ENCODE data around the gene LRRC45.

The LRRC45 gene

DNA sequence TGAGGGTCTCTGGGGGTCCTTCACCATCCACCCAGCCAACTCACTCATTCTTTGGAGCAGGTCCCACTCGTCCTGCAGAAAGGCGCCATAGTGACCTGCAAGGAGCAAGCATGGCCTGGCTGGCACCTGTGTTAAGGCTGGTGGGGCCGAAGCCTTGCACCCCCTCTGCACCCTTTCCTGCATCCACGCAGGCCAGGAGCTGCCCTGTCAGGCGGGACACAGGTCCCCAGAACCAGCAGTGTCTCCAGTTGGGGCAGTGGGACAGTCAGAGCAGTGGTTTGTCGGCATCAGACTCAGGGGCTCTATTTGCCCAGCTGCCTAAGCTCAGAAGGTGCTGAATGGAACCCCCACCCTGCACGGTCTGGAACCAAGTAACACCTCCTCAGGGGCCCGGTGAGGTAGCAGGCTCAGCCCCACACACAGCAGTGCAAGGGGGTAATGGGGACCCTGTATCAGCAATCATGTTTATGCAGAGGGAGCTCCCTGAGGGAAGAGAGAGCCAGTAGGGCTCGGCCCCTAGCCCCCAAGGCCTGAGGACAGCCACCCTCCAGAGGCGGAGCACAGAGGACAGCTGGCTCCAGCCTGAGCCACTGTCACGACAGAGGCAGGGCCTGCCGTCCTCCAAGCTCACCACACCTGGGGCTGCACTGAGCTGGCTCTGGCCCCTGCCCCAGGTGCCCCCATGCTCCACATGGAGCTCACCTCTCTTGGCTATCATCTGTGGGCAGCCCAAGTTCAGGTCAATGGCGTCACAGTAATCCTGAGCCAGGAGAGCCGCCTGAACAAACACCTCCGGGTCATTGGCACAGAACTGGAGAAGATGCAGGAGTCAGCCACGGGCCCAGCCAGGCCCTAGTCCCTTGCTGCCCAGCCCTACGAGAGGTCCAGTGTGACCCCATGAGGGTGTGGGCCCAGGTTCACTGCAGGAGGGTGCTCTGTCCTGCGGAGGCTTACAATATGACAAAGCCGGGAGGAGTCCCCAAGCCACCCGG, 40.6 kb downstream of the LRRC45 start:
- H3K36me3 Mint-ChIP-seq, result no peaks in the 10 kb centered on the region
- peaks cover 9% of the 10 kb centered on the region for H3K4me1 Mint-ChIP-seq
- H3K27ac Mint-ChIP-seq, result peak overlapping the region; percentile 51
- H3K4me3 Mint-ChIP-seq, result peak overlapping the region; percentile 74
- H3K27me3 Mint-ChIP-seq, result no peaks in the 10 kb centered on the region
- H3K9me3 Mint-ChIP-seq, result no peaks in the 10 kb centered on the region

DNA sequence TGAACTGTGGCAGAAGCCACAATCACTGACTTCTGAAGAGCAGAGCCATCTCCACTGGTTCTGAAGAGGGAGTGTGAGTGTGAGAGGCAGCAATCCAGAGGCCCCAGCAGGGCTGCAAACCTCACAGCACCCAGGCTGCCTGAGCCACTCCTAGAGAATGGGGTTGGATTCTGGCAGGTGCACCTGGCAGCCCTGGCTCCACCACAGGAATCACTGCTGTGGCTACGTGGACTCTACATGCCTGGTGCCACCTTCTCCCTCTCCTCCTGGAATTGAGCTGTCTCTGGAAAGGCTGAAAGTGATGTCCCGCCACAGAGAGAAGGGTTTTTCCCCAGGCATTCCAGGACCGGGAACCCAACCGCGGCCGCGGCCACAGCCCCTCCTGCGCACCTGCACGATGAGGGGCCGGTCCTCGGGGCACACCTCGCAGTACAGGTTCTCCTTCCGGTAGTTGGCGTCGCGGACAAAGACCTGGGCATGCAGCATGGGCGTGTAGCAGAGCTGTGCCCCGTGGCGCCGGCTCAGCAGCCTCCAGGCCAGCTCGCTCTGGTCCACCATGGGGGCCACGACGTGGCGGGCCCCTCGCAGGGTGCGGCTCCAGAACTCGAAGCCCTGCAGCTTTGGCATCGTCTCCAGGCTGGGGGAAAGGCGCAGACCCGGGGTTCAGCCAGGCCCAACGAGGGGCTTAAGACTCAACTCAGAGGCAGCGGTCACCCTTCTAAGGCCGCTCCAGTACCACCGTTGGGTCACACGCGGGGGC, 41.5 kb downstream of the LRRC45 start:
- H3K27ac Mint-ChIP-seq, result peak overlapping the region; percentile 51
- no peaks in the 10 kb centered on the region for H3K36me3 Mint-ChIP-seq
- H3K9me3 Mint-ChIP-seq, result no peaks in the 10 kb centered on the region
- H3K4me3 Mint-ChIP-seq, result peak overlapping the region; percentile 74
- no peaks in the 10 kb centered on the region for H3K27me3 Mint-ChIP-seq
- H3K4me1 Mint-ChIP-seq, result peaks cover 9% of the 10 kb centered on the region

DNA sequence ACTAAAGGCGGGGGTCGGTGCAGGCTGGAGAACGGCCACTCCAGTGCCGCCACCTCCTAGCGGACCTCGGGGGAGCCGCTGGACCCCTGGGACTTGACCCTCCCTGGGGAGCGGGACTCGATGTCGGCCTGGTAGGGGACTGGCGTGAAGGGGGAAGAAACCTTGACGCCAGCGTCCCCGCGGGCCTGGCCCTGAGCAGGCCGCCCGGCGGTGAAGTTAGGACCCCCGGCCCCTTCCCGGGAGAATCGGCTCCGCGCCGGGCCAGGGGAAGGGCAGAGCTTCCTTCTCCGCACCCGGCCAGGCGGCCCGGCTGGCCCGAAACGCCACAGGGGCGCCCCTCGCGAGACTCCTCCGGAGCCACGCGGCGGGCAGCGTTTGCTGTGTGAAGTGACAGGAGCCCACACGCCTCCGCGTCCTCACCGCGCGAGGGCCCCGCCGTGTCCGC, 42.1 kb downstream of the LRRC45 start:
- peak overlapping the region; percentile 74 for H3K4me3 Mint-ChIP-seq
- H3K36me3 Mint-ChIP-seq, result no peaks in the 10 kb centered on the region
- peaks cover 7% of the 10 kb centered on the region for H3K4me1 Mint-ChIP-seq
- no peak overlapping the region for H3K27ac Mint-ChIP-seq
- H3K9me3 Mint-ChIP-seq, result no peaks in the 10 kb centered on the region
- no peaks in the 10 kb centered on the region for H3K27me3 Mint-ChIP-seq

DNA sequence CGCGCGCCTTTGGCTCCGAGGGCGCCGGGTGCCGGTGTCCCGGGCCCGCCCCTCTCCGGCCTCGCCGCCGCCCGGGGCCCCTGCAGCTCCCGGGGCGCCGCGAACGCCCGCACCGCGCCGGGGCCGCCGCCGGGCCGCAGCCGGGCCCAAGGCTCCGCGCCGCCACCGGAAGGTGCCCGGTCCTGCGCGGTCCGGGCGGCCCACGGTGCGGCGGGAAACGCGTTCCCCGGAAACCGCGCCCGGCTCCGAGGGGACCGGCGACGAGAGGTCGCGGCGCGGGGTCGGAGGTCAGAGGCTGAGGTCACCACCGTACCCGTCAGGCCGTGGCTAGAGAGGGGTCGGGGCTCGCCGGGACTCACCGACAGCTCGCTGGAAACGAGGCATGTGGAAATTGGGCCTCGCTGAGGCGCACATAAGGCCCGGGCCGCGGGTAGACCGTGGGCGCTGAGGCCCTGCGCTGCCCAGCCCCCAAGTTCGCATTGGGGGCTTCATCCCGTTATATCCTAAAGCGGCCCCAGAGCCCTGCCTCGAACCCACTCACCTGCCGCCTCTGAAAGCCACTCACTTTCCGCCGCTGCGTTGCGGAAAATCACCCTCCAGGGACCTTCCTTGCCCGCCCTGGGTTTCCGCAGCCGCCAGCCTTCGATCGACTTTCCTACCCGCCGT, 42.7 kb downstream of the LRRC45 start, which contains the start of gene DUS1L:
DUS1L (minus strand) TSS at position 167 of the 666 bp plus-strand sequence. CDS start 745 bp downstream, outside the sequence.
- H3K27me3 Mint-ChIP-seq, result no peaks in the 10 kb centered on the region
- H3K9me3 Mint-ChIP-seq, result no peaks in the 10 kb centered on the region
- H3K27ac Mint-ChIP-seq, result peak within 1 kb of the TSS; percentile 86
- peak within 1 kb of the TSS; percentile 83 for H3K4me3 Mint-ChIP-seq
- H3K36me3 Mint-ChIP-seq, result no peaks in the 10 kb centered on the region
- peaks cover 5% of the 10 kb centered on the region for H3K4me1 Mint-ChIP-seq

DNA sequence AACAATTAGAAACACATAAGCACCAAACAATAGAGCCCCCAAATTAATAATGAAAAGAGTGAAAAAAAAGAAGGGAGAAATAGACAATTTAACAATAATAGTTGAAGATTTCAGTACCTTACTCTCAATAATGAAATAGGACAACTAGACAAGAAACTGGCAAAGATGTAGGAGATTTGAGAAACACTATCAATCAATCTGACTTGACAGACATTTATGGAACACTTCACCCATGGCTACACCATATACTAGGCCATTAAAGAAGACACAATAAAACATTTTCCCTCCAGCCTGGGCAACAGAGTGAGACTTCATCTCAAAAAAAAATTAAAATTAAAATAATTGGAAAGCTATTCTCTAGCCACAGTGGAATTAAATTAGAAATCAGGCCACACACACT, 47.5 kb downstream of the LRRC45 start:
- Mint-ChIP-seq H3K27me3 (no peaks in the 10 kb centered on the region), H3K9me3 (no peaks in the 10 kb centered on the region), H3K4me1 (peaks cover 5% of the 10 kb centered on the region), H3K36me3 (no peaks in the 10 kb centered on the region), H3K4me3 (no peak overlapping the region), H3K27ac (no peak overlapping the region)

DNA sequence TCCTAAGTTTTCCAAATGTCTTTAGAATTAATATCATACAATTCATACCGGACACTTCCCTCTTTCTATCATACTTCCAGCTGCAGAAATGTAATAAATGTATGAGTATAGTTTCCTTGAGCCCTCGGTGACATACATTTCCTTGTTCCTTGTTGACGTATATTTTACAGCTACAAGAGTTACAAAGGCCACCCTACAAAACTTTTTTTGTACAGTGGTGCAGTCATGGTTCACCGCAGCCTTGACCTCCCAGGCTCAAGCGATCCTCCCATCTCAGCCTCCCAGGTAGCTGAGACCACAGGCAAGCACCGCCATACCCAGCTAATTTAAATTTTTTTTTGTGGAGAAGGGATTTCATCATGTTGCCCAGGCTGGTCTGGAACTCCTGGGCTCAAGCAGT, 49.7 kb downstream of the LRRC45 start:
- H3K36me3 Mint-ChIP-seq, result no peaks in the 10 kb centered on the region
- H3K4me1 Mint-ChIP-seq, result no peaks in the 10 kb centered on the region
- no peak overlapping the region for H3K4me3 Mint-ChIP-seq
- H3K27ac Mint-ChIP-seq, result no peak overlapping the region
- no peaks in the 10 kb centered on the region for H3K9me3 Mint-ChIP-seq
- H3K27me3 Mint-ChIP-seq, result no peaks in the 10 kb centered on the region

DNA sequence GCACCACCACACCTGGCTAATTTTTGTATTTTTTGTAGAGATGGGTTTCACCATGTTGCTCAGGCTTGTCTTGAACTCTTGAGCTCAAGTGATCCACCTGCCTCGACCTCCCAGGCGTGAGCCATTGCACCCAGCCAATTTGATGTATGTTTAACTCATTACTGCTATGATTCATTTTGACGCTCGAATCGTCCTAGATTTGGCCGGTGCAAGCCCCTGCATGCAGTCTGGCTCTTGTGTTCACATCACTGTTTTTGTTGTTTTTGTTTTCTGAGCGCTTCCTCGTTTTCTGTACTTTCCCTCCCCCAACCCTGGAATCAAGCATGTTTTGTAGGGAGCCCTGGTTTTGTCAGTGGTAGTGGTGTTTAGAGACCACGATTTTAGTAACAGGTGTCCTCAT, 50.3 kb downstream of the LRRC45 start:
- no peaks in the 10 kb centered on the region for H3K36me3 Mint-ChIP-seq
- H3K27me3 Mint-ChIP-seq, result no peaks in the 10 kb centered on the region
- no peaks in the 10 kb centered on the region for H3K4me1 Mint-ChIP-seq
- H3K9me3 Mint-ChIP-seq, result no peaks in the 10 kb centered on the region
- peak overlapping the region; percentile 43 for H3K27ac Mint-ChIP-seq
- no peak overlapping the region for H3K4me3 Mint-ChIP-seq

DNA sequence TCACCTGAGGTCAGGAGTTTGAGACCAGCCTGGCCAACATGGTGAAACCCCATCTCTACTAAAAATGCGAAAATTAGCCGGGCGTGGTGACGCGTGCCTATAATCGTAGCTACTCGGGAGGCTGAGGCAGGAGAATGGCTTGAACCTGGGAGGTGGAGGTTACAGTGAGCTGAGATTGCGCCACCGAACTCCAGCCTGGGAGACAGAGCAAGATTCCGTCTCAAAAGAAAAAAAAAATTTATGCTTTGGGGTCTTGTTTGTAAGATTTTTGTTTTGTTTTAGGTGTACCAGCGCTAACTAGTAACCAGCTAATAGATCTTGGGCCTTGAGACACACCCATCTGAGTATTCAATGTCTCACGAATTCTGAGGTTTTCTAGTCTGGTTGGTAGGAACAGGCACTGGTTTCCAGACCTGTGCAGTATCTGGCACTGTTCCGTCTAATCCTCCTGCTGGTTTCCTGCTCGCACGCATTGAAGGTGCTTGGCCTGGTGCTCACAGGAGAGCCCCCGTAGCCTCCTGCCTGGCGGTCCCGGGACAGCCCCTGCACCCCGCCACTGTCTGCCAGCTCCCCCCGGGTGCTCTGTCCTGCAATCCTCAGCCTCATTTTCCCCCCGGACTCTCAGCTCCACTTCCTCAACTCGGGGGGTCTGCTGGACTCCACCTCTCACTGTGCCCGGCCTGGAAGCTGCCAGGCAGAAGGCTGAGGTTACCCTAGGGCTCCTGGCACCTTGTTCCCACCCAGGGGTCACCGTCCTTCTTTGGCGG, 53.1 kb downstream of the LRRC45 start:
- Mint-ChIP-seq H3K27ac (peak overlapping the region; percentile 23), H3K27me3 (no peaks in the 10 kb centered on the region), H3K4me3 (no peak overlapping the region), H3K9me3 (no peaks in the 10 kb centered on the region), H3K36me3 (no peaks in the 10 kb centered on the region), H3K4me1 (no peaks in the 10 kb centered on the region)

DNA sequence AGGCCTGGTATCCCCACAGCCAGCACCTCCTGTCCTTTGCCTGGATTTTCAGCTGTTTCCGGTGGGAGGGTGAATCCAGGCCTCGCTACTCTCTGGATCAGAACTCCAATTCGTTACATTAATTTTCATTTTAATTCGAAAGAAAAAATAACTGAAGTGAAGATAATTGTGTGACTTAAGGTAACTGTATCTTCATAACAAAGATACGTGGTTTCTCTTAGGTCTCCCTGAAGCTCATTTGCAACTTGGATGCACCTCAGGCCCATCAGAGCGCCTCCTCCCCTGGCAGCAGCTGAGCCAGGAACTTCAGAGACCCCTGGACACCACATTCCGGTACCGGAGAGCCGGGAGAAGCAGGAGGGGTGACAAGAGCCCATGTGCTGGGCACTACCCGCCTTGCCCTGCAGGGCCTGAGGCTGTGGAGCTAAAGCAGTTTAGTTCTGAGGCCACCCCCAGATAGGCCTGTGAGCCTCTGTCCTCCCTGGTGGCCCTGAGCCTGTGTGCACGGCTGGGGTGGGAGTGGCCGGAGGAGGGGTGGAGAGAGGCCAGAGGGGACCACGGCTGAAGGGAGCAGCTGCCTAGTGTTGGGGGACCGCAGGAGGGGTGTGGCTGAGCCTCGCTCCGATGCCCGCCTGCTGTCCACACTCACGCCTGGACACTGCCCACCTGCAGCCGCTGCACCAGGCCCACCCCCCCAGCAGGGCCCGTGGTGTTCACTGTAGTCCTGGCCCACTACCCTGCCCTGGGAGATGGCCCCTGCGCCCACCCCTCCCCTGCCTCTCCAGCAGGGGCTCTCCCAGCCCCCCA, 53.9 kb downstream of the LRRC45 start:
- Mint-ChIP-seq H3K27ac (peak overlapping the region; percentile 23), H3K36me3 (no peaks in the 10 kb centered on the region), H3K4me1 (no peaks in the 10 kb centered on the region), H3K9me3 (no peaks in the 10 kb centered on the region), H3K4me3 (no peak overlapping the region), H3K27me3 (no peaks in the 10 kb centered on the region)

DNA sequence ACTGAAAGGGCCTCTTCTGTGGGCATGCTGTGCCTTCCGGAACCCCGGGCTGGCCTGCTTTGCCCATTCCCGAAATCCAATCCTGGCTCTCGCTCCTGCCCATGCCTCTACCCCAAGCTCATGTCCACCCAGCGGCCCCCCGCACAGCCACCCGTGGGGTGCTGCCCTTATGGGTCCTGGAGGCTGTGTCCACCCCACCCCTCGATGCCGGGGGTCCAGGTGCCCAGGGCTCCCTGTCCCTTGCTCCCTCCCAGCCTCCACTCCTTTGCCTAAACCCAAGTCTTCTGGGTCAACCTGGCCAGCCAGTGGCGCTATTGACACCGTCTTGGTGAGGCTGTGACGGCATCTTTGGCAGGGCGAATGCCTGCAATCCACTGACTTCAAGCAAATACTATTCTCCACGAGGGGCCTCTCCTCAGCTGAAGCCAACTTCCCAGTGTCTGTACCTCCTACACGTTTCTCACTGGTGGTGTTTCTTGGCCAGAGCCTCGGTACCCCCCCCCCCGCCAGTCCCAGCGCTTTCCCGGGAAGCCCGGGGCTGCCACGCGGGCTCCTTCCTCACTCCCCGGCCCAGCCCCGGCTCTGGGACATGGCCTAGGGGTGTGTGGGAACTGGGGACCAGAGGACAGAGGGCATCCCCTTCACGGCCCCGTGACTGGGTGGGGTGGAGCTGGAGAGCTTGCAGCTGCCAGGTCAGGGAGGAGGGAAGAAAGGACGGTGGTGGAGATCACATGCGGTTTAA, 54.7 kb downstream of the LRRC45 start:
- H3K9me3 Mint-ChIP-seq, result no peaks in the 10 kb centered on the region
- H3K4me1 Mint-ChIP-seq, result no peaks in the 10 kb centered on the region
- H3K27me3 Mint-ChIP-seq, result no peaks in the 10 kb centered on the region
- no peak overlapping the region for H3K4me3 Mint-ChIP-seq
- no peak overlapping the region for H3K27ac Mint-ChIP-seq
- no peaks in the 10 kb centered on the region for H3K36me3 Mint-ChIP-seq

DNA sequence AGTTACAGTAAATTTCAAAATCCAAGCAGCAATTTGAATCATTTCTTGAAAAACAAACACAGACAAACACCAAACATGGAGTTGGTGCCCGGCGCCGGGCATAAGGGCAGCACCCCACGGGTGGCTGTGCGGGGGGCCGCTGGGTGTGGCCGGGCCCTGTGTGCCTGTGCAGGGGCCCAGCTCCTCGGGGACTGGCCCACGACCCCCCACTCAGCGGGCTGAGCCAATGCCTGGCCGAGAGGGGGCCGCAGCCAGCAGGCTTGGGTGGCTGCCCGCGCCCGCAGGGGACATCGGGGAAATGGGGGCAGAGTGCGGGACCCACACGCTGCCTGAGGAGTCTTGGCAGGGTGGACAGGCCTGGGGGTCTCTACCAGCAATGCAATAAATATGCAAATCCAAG, 55.3 kb downstream of the LRRC45 start:
- no peaks in the 10 kb centered on the region for H3K36me3 Mint-ChIP-seq
- no peaks in the 10 kb centered on the region for H3K27me3 Mint-ChIP-seq
- H3K4me1 Mint-ChIP-seq, result no peaks in the 10 kb centered on the region
- H3K4me3 Mint-ChIP-seq, result no peak overlapping the region
- H3K9me3 Mint-ChIP-seq, result no peaks in the 10 kb centered on the region
- no peak overlapping the region for H3K27ac Mint-ChIP-seq

DNA sequence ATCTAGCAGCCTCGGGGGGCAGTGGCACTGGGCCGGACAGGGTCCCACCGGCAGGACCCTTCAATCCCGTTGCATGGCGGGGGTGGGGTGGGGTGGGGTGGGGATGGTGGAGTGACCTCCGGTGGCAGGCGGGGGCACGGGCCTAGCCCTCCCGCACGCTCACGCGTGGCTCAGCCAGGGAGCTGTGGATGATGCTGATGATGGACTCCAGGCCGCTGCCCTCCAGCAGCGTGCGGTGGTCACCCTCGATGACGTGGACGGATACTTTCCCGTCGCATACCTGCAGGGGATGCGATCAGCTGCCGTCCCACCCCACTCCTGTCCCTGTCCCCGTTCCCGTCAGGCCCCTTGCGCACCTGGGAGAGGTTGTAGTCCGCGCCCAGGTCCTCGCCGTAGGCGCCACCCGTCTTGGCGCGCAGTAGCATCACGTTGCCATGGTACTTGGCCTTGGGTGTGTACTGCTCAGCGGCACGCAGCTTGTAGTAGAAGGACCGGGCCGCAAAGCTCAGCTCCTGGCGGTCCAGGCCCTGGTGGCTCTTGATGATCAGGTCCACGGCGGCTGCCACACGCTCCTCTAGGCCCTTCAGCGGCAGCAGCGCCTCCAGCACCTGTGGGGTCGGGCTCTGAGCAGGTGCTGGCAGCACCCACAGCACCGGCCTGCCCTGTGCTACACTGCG, 56.0 kb downstream of the LRRC45 start:
- Mint-ChIP-seq H3K4me3 (no peak overlapping the region), H3K9me3 (no peaks in the 10 kb centered on the region), H3K4me1 (no peaks in the 10 kb centered on the region), H3K27me3 (no peaks in the 10 kb centered on the region), H3K27ac (no peak overlapping the region), H3K36me3 (no peaks in the 10 kb centered on the region)

DNA sequence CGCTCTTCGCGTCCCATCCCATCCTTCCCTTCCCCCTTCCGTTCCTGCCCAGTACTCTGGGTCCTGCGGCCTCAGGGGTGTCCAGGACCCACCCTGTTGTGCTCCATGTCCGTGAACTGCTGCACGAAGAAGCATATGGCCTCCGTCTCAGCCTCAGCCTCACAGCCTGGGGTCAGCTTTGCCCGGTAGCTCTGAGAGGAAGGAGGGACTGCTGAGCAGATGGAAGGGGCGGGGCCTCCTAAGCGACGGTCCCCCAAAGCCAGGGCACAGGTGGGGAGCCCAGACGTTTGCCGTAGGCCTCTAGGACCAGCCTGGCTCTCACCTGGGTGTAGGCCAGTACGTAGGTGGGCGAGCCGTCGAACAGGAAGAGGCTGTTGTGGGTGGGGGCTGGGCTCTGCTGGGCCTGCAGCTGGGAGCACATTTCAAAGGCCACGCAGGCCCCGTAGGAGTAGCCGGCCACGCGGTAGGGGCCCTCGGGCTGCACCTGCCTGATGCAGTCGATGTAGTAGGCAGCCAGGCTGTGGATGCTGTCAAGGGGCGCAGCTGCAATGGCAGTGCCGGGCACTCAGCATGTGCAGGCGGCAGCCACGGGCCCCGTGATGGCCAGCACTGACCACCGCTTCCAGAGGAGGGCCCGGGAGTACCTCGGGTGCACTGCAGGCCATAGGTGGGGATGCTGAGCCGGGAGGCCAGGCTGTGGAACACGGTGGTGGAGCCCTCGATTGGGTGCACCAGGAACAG, 57.1 kb downstream of the LRRC45 start:
- H3K27me3 Mint-ChIP-seq, result no peaks in the 10 kb centered on the region
- H3K27ac Mint-ChIP-seq, result no peak overlapping the region
- no peaks in the 10 kb centered on the region for H3K9me3 Mint-ChIP-seq
- no peak overlapping the region for H3K4me3 Mint-ChIP-seq
- no peaks in the 10 kb centered on the region for H3K36me3 Mint-ChIP-seq
- no peaks in the 10 kb centered on the region for H3K4me1 Mint-ChIP-seq
